LNCaP clone FGC (cell line): ENCODE results near the gene IL1RAPL1.

Source experiments
- DNase-seq: peaks from one replicate; pipeline ENCODE4 v3.0.0-alpha.2; 2011; ENCODE audit warnings: low read depth
- H3K4me3 ChIP-seq: 2 replicates; pipeline ENCODE4 v1.5.1; 2011; ENCODE audit warnings: mild to moderate bottlenecking, low read depth, low read length, control low read depth
- TF ChIP-seq, protein P1 (sequence below): IDR thresholded peaks from 2 replicates; pipeline ENCODE4 v1.5.1; 2012; ENCODE audit warnings: mild to moderate bottlenecking; ENCODE audit not compliant: control insufficient read depth, insufficient read depth; ENCODE audit errors: extremely low read depth

IL1RAPL1 gene

DNA sequence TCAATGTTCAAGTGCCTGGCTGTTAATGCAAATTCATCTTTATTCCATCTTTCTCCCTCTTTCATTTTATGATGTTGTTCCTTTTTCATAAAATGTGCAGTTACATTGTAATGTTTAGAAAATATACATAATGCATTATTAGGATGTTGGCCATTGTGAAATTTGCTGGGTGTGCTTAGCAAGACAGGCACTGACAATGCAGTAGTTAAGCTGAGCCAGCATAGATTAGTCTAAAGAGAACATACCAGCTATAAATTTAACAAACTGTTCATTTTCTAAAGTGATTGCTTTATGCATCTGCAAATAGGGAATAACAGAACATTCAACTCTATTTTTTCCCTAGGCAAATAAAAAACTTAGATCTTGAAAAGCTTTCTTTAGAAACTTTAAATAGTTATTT, 436.0 kb downstream of the IL1RAPL1 start:
- DNase-seq = no peak
- no peak overlapping the region for H3K4me3 ChIP-seq
- TF ChIP-seq, protein P1, sequence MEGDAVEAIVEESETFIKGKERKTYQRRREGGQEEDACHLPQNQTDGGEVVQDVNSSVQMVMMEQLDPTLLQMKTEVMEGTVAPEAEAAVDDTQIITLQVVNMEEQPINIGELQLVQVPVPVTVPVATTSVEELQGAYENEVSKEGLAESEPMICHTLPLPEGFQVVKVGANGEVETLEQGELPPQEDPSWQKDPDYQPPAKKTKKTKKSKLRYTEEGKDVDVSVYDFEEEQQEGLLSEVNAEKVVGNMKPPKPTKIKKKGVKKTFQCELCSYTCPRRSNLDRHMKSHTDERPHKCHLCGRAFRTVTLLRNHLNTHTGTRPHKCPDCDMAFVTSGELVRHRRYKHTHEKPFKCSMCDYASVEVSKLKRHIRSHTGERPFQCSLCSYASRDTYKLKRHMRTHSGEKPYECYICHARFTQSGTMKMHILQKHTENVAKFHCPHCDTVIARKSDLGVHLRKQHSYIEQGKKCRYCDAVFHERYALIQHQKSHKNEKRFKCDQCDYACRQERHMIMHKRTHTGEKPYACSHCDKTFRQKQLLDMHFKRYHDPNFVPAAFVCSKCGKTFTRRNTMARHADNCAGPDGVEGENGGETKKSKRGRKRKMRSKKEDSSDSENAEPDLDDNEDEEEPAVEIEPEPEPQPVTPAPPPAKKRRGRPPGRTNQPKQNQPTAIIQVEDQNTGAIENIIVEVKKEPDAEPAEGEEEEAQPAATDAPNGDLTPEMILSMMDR = no peak

DNA sequence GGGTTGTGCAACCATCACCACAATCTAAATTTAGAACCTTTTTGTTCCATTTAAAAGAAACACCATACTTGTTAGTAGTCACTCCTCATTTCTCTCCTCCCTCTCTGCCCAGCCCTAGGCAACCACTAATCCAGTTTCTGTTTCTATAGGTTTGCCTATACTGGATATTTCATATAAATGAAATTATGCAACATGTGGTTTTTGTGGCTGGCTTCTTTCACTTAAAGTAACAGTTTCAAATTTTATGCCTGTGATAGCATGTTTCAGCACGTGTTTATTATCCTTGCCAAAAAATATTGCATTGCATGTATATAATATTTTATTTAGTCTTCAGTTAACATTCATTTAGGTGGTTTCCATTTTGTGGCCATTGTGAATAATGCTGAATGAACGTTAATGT, 437.6 kb downstream of the IL1RAPL1 start:
- DNase-seq = no peak
- TF ChIP-seq, protein P1 = no peak

DNA sequence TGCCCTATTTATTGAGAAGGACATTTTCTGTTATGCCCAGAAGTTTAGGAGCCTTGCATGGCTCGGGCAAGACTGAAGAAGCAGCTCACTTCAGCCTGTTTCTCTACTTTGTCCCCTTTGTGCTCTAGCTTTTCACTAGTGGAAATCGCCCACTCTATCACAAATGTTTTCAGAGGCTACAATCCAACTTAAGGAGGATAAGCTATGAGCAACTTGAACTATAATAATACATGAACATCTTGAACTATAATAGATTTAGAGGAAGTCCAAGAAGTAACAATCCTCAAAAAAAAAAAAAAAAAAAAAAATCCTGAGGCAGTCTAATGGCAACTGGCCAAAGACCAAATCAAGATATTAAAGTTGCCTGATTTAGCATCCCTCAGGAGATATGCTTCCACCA, 452.3 kb downstream of the IL1RAPL1 start:
- TF ChIP-seq, protein P1 = no peak
- H3K4me3 ChIP-seq = no peak overlapping the region
- DNase-seq = no peak

More for the DNA sequence above, 437.6 kb downstream of the IL1RAPL1 start:
- no peak overlapping the region for H3K4me3 ChIP-seq

DNA sequence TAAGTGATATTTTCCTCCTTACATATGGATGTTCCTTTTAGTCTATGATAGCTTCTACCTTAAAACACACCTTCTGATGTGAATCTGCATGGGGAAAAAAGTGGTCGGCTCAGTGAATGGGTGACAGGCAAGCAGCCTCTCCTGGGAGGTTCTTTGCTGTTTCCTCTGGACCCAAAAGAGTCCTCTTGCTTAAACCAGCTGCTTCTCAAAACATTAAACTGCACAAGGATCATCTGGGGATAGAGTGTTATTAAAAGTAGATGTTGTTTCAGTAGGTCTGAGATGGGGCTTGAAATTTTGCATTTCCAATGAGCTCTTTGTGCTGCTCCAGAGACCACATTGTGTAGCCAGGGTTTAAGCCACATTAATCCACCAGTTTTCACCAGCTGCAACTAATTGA, 452.9 kb downstream of the IL1RAPL1 start:
- TF ChIP-seq, protein P1 = no peak
- H3K4me3 ChIP-seq = no peak overlapping the region
- no peak for DNase-seq

DNA sequence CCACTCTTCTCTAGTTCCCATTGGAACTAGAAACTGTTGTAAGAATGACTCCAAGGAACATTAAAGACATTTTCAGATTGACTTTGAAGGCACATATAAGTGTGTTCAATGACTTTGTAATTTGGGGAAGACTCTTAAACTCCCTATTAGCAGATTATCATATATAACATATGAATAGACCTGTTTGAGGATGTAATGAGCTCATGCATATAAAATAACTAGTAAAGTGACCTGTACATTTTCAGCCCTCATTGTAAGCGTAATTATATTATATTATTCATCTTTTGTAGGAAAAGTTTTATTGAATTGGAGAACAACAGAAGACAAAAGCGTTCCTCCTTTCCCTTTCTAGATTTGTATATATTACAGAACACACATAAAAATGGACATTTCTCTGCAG, 455.1 kb downstream of the IL1RAPL1 start:
- no peak for DNase-seq
- no peak overlapping the region for H3K4me3 ChIP-seq
- TF ChIP-seq, protein P1 = no peak

DNA sequence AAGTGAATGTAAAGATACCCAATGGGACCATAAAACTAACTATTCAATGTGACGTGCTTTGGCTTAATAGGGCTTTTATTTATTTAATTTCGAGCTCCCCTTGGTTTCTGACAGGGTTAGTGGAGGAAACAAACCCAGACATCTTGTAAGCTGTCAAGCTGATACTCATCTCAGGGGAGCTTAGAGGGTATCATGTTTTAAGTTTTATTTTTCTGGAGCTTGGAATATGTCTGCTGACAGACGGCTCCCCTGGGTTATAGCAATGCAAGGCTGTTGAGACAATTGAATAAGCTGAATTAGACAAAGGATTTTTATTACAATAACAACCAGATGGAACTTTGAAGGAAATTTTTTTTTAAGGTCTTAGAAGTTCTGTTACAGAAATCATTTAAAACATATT, 456.5 kb downstream of the IL1RAPL1 start:
- DNase-seq = no peak
- no peak overlapping the region for H3K4me3 ChIP-seq
- TF ChIP-seq, protein P1 = no peak

DNA sequence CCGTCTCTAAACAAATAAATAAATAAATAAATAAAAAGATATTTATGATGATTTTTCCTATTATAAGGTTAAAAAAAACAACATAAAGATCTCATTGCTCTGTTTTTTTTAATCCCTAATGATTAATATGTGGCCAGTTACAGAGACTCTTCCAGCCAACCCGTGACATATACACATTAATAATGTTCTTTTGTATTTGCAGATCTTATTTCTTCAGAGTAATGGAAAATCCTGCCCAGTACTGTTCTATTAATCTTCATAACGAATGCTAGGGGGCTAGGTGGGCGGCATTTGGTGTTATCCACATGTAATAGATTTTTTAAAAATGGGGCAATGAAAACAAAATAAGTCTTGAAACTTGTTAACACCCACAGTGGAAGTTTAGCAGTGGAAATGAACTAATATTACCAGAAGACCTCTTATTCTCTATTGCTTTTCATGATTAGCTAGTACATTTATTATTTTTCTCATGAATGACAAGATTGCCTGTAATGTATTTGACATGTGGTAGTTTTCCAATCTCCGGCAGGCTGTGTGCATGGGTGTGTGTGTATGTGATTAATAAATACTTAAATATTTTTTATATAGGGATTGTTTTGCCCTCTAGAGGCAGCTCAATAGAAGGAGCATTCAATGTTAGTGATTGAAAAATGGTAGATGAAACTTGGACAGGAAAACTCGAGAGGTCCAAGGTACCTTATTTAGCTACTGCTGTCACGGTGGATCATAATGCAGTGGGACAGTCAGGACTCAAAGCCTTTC, 457.4 kb downstream of the IL1RAPL1 start:
- peak; percentile 27 for DNase-seq
- TF ChIP-seq, protein P1 = peak; percentile 33; the same call in 1 of the 2 replicates
- no peak overlapping the region for H3K4me3 ChIP-seq
